Measurements from ENCODE around the gene CYBC1. TPM values are rescaled to one million over a fixed set of nuclear protein-coding genes. Genes with fewer than 3 reads are reported as not detected.

The CYBC1 gene
- total and polyA plus RNA-seq, 11 donors, result 17.3 to 82.1 (median 25.4) TPM

DNA sequence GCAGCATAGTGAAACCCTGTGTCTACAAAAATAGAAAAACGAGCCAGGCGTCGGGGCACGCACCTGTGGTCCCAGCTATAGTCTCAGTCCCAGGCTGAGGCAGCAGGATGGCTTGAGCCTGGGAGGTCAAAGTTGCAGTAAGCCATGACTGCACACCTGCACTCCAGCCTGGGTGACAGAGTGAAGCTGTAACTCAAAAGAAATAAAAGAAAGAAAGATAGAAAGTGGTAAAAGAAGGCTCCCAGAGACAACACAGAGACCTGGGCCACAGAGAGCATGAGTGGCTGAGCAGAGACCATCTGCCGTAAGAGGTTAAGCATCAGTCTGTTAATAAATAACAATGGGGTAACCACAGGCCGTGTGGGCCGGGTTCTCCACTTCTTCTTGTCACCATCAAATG lies 47.7 kb downstream of the CYBC1 start:
- Histone ChIP-seq H3K36me3 (peaks cover 0 to 40% (median 18%) of the 10 kb centered on the region in 9 donors), H3K4me1 (peaks cover 0 to 27% (median 8%) of the 10 kb centered on the region in 12 donors), H3K4me3 (no peak overlapping the region), H3K27ac (no peak overlapping the region), H3K9me3 (no peaks in the 10 kb centered on the region), H3K27me3 (no peaks in the 10 kb centered on the region)
- 93 to 95% (median 94%) methylated on average over 7 of the region's 7 CpGs for WGBS, 4 donors
- TF ChIP-seq POLR2A (IDR thresholded peaks at IDR 0.05), result no peak
- TF ChIP-seq, protein P1, sequence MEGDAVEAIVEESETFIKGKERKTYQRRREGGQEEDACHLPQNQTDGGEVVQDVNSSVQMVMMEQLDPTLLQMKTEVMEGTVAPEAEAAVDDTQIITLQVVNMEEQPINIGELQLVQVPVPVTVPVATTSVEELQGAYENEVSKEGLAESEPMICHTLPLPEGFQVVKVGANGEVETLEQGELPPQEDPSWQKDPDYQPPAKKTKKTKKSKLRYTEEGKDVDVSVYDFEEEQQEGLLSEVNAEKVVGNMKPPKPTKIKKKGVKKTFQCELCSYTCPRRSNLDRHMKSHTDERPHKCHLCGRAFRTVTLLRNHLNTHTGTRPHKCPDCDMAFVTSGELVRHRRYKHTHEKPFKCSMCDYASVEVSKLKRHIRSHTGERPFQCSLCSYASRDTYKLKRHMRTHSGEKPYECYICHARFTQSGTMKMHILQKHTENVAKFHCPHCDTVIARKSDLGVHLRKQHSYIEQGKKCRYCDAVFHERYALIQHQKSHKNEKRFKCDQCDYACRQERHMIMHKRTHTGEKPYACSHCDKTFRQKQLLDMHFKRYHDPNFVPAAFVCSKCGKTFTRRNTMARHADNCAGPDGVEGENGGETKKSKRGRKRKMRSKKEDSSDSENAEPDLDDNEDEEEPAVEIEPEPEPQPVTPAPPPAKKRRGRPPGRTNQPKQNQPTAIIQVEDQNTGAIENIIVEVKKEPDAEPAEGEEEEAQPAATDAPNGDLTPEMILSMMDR (IDR thresholded peaks at IDR 0.05), result no peak
- DNase-seq, result peak in 1 of 5 donors; percentile 3
- no peak for ATAC-seq
- intact Hi-C loops (cut with DNase I), result loop anchor here in 2 of 10 donors (5.0 to 10.0 kb wide), 2 partner anchors 46 to 198 kb away; partner anchors contain the start of gene TEX19 (in 1 of the 2)

DNA sequence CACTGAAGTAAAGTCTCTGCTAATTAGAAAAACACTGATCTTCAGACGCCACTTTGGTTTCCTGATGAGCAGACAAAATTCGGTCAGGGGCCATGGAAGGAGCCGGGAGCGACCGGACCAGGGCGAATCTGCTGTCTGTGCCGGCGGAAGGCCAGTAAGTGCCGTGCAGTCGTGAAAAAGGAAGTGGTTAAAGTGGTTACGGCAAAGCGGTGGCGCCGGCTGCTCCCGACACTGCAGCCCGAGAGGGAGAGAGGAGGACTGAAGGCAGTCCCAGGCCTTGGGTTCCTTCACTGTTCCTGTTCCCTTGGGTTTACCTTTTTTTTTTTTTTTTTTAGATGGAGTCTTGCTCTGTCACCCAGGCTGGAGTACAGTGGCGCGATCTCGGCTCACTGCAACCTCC lies 49.7 kb downstream of the CYBC1 start:
- peak overlapping the region in 1 of 12 donors; percentile 80 for H3K27ac ChIP-seq
- ATAC-seq (peak in 2 of 4 donors; percentile 40 to 55), DNase-seq (peak in 4 of 5 donors; percentile 48 to 82 (median 58))

DNA sequence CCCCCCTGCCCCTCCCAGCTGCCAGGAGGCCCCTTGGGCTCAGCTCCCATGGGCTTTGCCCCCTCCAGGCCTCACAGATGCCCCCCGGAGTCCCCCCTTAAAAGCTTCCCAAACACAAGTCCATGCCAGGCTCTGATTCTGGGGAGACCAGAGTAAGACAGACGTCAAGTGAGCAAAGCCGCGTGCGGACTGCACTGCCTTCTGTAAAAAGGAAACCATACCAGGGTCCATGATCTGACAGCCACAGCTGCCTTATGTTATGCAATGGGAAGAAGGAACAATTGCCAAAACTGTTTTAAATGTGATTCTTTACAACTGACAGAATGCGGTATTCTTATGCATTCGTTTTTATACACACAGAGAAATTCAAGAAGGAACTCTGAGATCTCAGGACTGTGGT lies 50.3 kb downstream of the CYBC1 start:
- DNase-seq (peak in 1 of 5 donors; percentile 26), ATAC-seq (no peak)
- intact Hi-C loops (cut with DNase I), result loop anchor here in 2 of 10 donors (5.0 to 10.0 kb wide), 2 partner anchors 43 to 195 kb away; partner anchors contain the start of gene TEX19 (in 1 of the 2)
- 76 to 85% (median 80%) methylated on average over 7 of the region's 7 CpGs for WGBS, 4 donors
- Histone ChIP-seq H3K36me3 (peaks cover 0 to 35% (median 18%) of the 10 kb centered on the region in 9 donors), H3K4me1 (peaks cover 0 to 27% (median 1%) of the 10 kb centered on the region in 12 donors), H3K27ac (peak overlapping the region in 1 of 12 donors; percentile 80), H3K27me3 (no peaks in the 10 kb centered on the region), H3K9me3 (no peaks in the 10 kb centered on the region), H3K4me3 (no peak overlapping the region)
- TF ChIP-seq POLR2A (IDR thresholded peaks at IDR 0.05), result no peak
- TF ChIP-seq, protein P1 (IDR thresholded peaks at IDR 0.05), result no peak

More for the DNA sequence above, 49.7 kb downstream of the CYBC1 start:
- intact Hi-C loops (cut with DNase I), result loop anchor here in 2 of 10 donors (5.0 to 10.0 kb wide), 2 partner anchors 44 to 196 kb away; partner anchors contain the start of gene TEX19 (in 1 of the 2)
- Histone ChIP-seq H3K9me3 (no peaks in the 10 kb centered on the region), H3K4me3 (peak overlapping the region in 1 of 12 donors; percentile 21), H3K4me1 (peaks cover 0 to 27% (median 1%) of the 10 kb centered on the region in 12 donors), H3K36me3 (peaks cover 0 to 37% (median 18%) of the 10 kb centered on the region in 9 donors), H3K27me3 (no peaks in the 10 kb centered on the region)
- TF ChIP-seq, protein P1 (IDR thresholded peaks at IDR 0.05), result no peak
- no peak for TF ChIP-seq POLR2A (IDR thresholded peaks at IDR 0.05)
- WGBS, 4 donors, result 87 to 94% (median 89%) methylated on average over 19 of the region's 19 CpGs

DNA sequence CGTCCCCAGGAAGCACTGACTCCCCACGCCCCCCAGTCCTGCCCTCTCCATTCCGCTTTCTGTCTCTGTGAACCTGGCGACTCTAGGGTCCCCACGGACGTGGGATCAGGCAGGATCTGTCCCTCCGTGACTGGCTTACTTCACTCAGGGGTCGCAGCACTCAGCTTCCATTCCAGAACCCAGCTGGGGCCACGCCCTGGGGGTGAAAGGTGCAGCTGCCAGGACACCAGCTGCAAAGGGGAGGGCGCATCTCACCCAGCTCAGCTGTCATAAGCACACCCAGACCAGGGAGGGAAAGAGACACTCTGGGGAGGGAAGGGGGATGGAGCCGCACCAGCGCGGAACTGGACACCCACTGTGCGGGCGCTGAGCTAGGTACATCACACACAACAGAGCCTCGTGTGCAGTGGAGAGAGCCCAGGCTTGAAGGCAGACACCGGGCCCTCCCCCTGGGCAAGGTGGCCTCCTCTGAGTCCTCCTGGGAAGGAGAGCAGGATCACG lies 50.9 kb downstream of the CYBC1 start:
- DNase-seq (peak in 2 of 5 donors; percentile 24 to 36), ATAC-seq (peak in 1 of 4 donors; percentile 17)
- no peak for TF ChIP-seq POLR2A (IDR thresholded peaks at IDR 0.05)
- TF ChIP-seq, protein P1 (IDR thresholded peaks at IDR 0.05), result no peak
- Histone ChIP-seq H3K9me3 (no peaks in the 10 kb centered on the region), H3K4me3 (no peak overlapping the region), H3K27me3 (no peaks in the 10 kb centered on the region), H3K4me1 (peaks cover 0 to 27% (median 1%) of the 10 kb centered on the region in 12 donors), H3K27ac (peak overlapping the region in 5 of 12 donors; percentile 2 to 80 (median 19)), H3K36me3 (peaks cover 0 to 33% (median 18%) of the 10 kb centered on the region in 9 donors)
- 86 to 95% (median 89%) methylated on average over 17 to 18 of the region's 18 CpGs for WGBS, 4 donors
- intact Hi-C loops (cut with DNase I), result loop anchor here in 2 of 10 donors (5.0 to 10.0 kb wide), 2 partner anchors 42 to 195 kb away; partner anchors contain the start of gene TEX19 (in 1 of the 2)

Data from heart left ventricle (tissue), 16 donors.